ENCODE measurements around the gene SYNGR3.

DNA sequence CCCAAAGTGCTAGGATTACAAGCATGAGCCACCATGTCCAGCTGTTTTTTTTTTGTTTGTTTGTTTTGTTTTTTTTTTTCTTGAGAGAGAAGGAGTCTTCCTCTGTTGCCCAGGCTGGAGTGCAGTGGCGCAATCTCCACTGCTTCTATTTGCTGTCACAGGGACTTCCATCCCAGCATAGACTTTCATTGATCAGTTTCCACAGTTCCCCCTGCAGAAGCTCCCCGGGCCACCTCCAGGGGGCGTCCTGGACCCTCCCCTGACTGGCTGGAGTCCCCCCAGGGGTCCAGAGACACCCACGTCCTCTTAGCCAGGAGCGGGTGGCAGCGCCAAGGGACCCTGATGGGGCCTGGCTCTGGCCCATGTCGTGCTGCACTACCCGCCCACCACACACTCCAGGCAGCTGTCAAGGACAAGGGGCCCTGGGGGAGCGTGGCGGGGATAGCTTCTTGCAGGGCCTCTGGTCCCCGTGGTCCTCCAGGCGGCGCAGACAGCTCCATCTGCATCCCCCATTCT is 26.7 kb downstream of the SYNGR3 start:
- TF ChIP-seq, protein P1, sequence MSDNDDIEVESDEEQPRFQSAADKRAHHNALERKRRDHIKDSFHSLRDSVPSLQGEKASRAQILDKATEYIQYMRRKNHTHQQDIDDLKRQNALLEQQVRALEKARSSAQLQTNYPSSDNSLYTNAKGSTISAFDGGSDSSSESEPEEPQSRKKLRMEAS (IDR thresholded peaks at IDR 0.05), result no peak
- TF ChIP-seq EGR1 (IDR thresholded peaks at IDR 0.05), result no peak
- TF ChIP-seq, protein P2, sequence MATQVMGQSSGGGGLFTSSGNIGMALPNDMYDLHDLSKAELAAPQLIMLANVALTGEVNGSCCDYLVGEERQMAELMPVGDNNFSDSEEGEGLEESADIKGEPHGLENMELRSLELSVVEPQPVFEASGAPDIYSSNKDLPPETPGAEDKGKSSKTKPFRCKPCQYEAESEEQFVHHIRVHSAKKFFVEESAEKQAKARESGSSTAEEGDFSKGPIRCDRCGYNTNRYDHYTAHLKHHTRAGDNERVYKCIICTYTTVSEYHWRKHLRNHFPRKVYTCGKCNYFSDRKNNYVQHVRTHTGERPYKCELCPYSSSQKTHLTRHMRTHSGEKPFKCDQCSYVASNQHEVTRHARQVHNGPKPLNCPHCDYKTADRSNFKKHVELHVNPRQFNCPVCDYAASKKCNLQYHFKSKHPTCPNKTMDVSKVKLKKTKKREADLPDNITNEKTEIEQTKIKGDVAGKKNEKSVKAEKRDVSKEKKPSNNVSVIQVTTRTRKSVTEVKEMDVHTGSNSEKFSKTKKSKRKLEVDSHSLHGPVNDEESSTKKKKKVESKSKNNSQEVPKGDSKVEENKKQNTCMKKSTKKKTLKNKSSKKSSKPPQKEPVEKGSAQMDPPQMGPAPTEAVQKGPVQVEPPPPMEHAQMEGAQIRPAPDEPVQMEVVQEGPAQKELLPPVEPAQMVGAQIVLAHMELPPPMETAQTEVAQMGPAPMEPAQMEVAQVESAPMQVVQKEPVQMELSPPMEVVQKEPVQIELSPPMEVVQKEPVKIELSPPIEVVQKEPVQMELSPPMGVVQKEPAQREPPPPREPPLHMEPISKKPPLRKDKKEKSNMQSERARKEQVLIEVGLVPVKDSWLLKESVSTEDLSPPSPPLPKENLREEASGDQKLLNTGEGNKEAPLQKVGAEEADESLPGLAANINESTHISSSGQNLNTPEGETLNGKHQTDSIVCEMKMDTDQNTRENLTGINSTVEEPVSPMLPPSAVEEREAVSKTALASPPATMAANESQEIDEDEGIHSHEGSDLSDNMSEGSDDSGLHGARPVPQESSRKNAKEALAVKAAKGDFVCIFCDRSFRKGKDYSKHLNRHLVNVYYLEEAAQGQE (IDR thresholded peaks at IDR 0.05; ENCODE audit: low read depth), result no peak
- TF ChIP-seq NFIC (IDR thresholded peaks at IDR 0.05), result no peak
